Testis (tissue), 2 donors: ENCODE measurements around the gene LMX1A.

Experiments used
- CTCF ChIP-seq, 3 experiments: fragments of 450-650 bp in 2 of 3; fragments of 200-600 bp in 1 of 3; sonication (generic) in 1 of 3; IDR thresholded peaks; one replicate each; pipeline ENCODE4 v1.5.1; 2016 to 2019; ENCODE audit warnings: antibody characterized with exemption in 3 of 3, mild to moderate bottlenecking in 2 of 3, moderate library complexity in 1 of 3
- POLR2A ChIP-seq: fragments of 450-650 bp; IDR thresholded peaks from one replicate; pipeline ENCODE4 v1.6.1; 2017; ENCODE audit warnings: antibody characterized with exemption, mild to moderate bottlenecking, moderate library complexity

- TF ChIP-seq CTCF (IDR thresholded peaks at IDR 0.05) (no peak), POLR2A (no peak)
Measured at GRCh38 chr1:165376041-165376810, 19.7 kb upstream of the LMX1A start.
